Measurements from ENCODE around the gene TULP1. TPM values are rescaled to one million over a fixed set of nuclear protein-coding genes. Genes with fewer than 3 reads are reported as not detected.
A peak's percentile ranks its signal among the peaks of the same experiment; 100 is the strongest.

Gene TULP1
- total RNA-seq, 1 donor from 2014 or later = not detected

- peaks cover 20% of the 10 kb centered on the region for H3K27me3 Mint-ChIP-seq (ENCODE audit: low read depth, unreplicated experiment)
Measured at GRCh38 chr6:35503534-35503933, 9.2 kb downstream of the TULP1 start.

DNA sequence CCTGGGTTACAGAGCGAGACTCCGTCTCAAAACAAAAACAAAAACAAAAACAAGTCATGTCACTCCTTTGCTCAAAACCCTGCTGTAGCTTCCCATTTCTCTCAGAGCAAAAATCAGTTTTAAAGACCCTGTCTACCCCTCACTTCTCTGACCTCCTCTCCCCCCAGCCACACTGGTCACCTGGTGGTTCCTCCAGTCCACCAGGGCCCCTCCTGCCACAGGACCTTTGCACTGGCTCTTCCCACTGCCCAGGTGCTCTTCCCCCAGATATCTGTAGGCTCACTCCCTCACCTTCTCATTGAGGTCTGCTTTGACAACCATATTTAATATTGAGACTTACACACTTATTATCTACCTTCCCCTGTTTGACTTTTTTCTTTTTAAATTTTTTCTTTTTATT is 10.9 kb downstream of the TULP1 start:
- H3K79me2 ChIP-seq (ENCODE audit: insufficient read depth, low read length) = no peaks in the 10 kb centered on the region
- no peak overlapping the region for H3K4me3 Mint-ChIP-seq (ENCODE audit: unreplicated experiment)
- H3K4me3 ChIP-seq (ENCODE audit: insufficient read depth, low read depth, low read length) = no peak overlapping the region
- peaks cover 10% of the 10 kb centered on the region for H3K27me3 Mint-ChIP-seq (ENCODE audit: low read depth, unreplicated experiment)
- FAIRE-seq (no peak), DNase-seq (ENCODE audit: low read depth) (no peak)
- peaks cover 19% of the 10 kb centered on the region for H3K4me1 Mint-ChIP-seq (ENCODE audit: low read depth, unreplicated experiment)
- H3K9ac ChIP-seq (ENCODE audit: low read length) = no peak overlapping the region
- H3K9me3 ChIP-seq (ENCODE audit: insufficient read depth, low read depth, low read length) = no peaks in the 10 kb centered on the region
- no peaks in the 10 kb centered on the region for H3K36me3 ChIP-seq (ENCODE audit: insufficient read depth, low read length)
- H3K27me3 ChIP-seq (ENCODE audit: insufficient read depth, low read length) = peaks cover 3% of the 10 kb centered on the region
- H2AFZ ChIP-seq (ENCODE audit: low read depth, low read length) = no peak overlapping the region
- H3K36me3 Mint-ChIP-seq (ENCODE audit: low read depth, unreplicated experiment) = no peaks in the 10 kb centered on the region
- no peak overlapping the region for H3K27ac Mint-ChIP-seq (ENCODE audit: unreplicated experiment)
- H3K4me2 ChIP-seq (ENCODE audit: low read length) = no peak overlapping the region
- no peaks in the 10 kb centered on the region for H3K9me3 Mint-ChIP-seq (ENCODE audit: unreplicated experiment)
- peaks cover 17% of the 10 kb centered on the region for H3K4me1 ChIP-seq (ENCODE audit: insufficient read depth, low read length)
- H3K27ac ChIP-seq (ENCODE audit: low read depth, low read length) = no peak overlapping the region
- H4K20me1 ChIP-seq (ENCODE audit: insufficient read depth, low read length) = no peaks in the 10 kb centered on the region
- TF ChIP-seq, protein P1, sequence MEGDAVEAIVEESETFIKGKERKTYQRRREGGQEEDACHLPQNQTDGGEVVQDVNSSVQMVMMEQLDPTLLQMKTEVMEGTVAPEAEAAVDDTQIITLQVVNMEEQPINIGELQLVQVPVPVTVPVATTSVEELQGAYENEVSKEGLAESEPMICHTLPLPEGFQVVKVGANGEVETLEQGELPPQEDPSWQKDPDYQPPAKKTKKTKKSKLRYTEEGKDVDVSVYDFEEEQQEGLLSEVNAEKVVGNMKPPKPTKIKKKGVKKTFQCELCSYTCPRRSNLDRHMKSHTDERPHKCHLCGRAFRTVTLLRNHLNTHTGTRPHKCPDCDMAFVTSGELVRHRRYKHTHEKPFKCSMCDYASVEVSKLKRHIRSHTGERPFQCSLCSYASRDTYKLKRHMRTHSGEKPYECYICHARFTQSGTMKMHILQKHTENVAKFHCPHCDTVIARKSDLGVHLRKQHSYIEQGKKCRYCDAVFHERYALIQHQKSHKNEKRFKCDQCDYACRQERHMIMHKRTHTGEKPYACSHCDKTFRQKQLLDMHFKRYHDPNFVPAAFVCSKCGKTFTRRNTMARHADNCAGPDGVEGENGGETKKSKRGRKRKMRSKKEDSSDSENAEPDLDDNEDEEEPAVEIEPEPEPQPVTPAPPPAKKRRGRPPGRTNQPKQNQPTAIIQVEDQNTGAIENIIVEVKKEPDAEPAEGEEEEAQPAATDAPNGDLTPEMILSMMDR (IDR thresholded peaks at IDR 0.05; ENCODE audit: insufficient read depth, low read depth, low read length) = no peak
- TF ChIP-seq EZH2 (IDR thresholded peaks at IDR 0.05; ENCODE audit: insufficient read depth, low read length) = no peak

More at GRCh38 chr6:35503534-35503933, 9.2 kb downstream of the TULP1 start:
- Histone ChIP-seq H3K9ac (ENCODE audit: low read length) (no peak overlapping the region), H3K4me3 (ENCODE audit: insufficient read depth, low read depth, low read length) (no peak overlapping the region), H3K4me1 (ENCODE audit: insufficient read depth, low read length) (peaks cover 10% of the 10 kb centered on the region), H3K9me3 (ENCODE audit: insufficient read depth, low read depth, low read length) (no peaks in the 10 kb centered on the region), H3K79me2 (ENCODE audit: insufficient read depth, low read length) (no peaks in the 10 kb centered on the region), H3K36me3 (ENCODE audit: insufficient read depth, low read length) (no peaks in the 10 kb centered on the region), H3K27me3 (ENCODE audit: insufficient read depth, low read length) (peaks cover 3% of the 10 kb centered on the region), H4K20me1 (ENCODE audit: insufficient read depth, low read length) (no peaks in the 10 kb centered on the region), H3K27ac (ENCODE audit: low read depth, low read length) (no peak overlapping the region), H2AFZ (ENCODE audit: low read depth, low read length) (no peak overlapping the region), H3K4me2 (ENCODE audit: low read length) (no peak overlapping the region)
- DNase-seq (ENCODE audit: low read depth) (no peak), FAIRE-seq (no peak)
- H3K27ac Mint-ChIP-seq (ENCODE audit: unreplicated experiment) = no peak overlapping the region
- no peak overlapping the region for H3K4me3 Mint-ChIP-seq (ENCODE audit: unreplicated experiment)
- H3K9me3 Mint-ChIP-seq (ENCODE audit: unreplicated experiment) = no peaks in the 10 kb centered on the region
- H3K4me1 Mint-ChIP-seq (ENCODE audit: low read depth, unreplicated experiment) = peaks cover 17% of the 10 kb centered on the region
- TF ChIP-seq EZH2 (IDR thresholded peaks at IDR 0.05; ENCODE audit: insufficient read depth, low read length) = no peak
- TF ChIP-seq, protein P1 (IDR thresholded peaks at IDR 0.05; ENCODE audit: insufficient read depth, low read depth, low read length) = no peak
- no peaks in the 10 kb centered on the region for H3K36me3 Mint-ChIP-seq (ENCODE audit: low read depth, unreplicated experiment)

DNA sequence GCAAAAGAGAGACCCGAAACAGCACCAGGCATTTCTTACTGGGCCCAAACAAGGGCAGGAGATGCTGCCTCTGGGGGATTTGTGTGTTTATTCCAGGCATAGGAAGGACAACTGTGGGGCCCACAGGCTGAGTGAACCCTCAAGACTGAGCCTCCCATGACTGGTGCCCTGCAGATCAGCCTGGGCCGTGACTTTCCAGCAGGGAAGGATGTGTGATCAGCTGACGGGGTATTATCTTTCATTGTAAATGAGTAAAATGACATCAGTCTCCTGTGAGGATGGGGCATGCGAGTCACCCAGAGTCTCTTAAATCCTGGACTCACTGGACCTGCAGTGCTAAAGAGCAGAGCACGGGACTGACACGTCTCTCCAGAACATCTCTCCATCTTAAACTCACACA is 11.9 kb downstream of the TULP1 start:
- Histone ChIP-seq H3K4me1 (ENCODE audit: insufficient read depth, low read length) (peaks cover 20% of the 10 kb centered on the region), H3K4me3 (ENCODE audit: insufficient read depth, low read depth, low read length) (no peak overlapping the region), H2AFZ (ENCODE audit: low read depth, low read length) (no peak overlapping the region), H3K9me3 (ENCODE audit: insufficient read depth, low read depth, low read length) (no peaks in the 10 kb centered on the region), H3K4me2 (ENCODE audit: low read length) (no peak overlapping the region), H3K36me3 (ENCODE audit: insufficient read depth, low read length) (no peaks in the 10 kb centered on the region), H3K79me2 (ENCODE audit: insufficient read depth, low read length) (peaks cover 6% of the 10 kb centered on the region), H4K20me1 (ENCODE audit: insufficient read depth, low read length) (peaks cover 3% of the 10 kb centered on the region), H3K27ac (ENCODE audit: low read depth, low read length) (no peak overlapping the region), H3K27me3 (ENCODE audit: insufficient read depth, low read length) (no peaks in the 10 kb centered on the region), H3K9ac (ENCODE audit: low read length) (no peak overlapping the region)
- Mint-ChIP-seq H3K4me3 (ENCODE audit: unreplicated experiment) (peak overlapping the region; percentile 55), H3K36me3 (ENCODE audit: low read depth, unreplicated experiment) (no peaks in the 10 kb centered on the region), H3K9me3 (ENCODE audit: unreplicated experiment) (no peaks in the 10 kb centered on the region), H3K4me1 (ENCODE audit: low read depth, unreplicated experiment) (peaks cover 19% of the 10 kb centered on the region), H3K27me3 (ENCODE audit: low read depth, unreplicated experiment) (peaks cover 6% of the 10 kb centered on the region), H3K27ac (ENCODE audit: unreplicated experiment) (no peak overlapping the region)
- TF ChIP-seq, protein P1 (IDR thresholded peaks at IDR 0.05; ENCODE audit: insufficient read depth, low read depth, low read length) = no peak
- TF ChIP-seq EZH2 (IDR thresholded peaks at IDR 0.05; ENCODE audit: insufficient read depth, low read length) = no peak
- DNase-seq (ENCODE audit: low read depth) (peak; percentile 23), FAIRE-seq (no peak)

Data from astrocyte (in vitro differentiated cells and primary cell).